ENCODE data around the gene PBX4. TPM values are rescaled to one million over a fixed set of nuclear protein-coding genes. Genes with fewer than 3 reads are reported as not detected.

Gene PBX4
- total and polyA plus RNA-seq, 2 experiments from 2014 or later: 2.6 to 4.1 TPM

- no peaks in the 10 kb centered on the region for H3K4me1 ChIP-seq (ENCODE audit: insufficient read depth)
- peak overlapping the region; percentile 80 for H3K4me2 ChIP-seq
These were observed 18.2 kb upstream of the PBX4 start for GRCh38 chr19:19636573-19637185.

GRCh38 chr19:19635313-19635702 is 16.8 kb upstream of the PBX4 start:
- no peak overlapping the region for H3K27ac Mint-ChIP-seq
- H3K4me1 ChIP-seq (ENCODE audit: insufficient read depth): no peaks in the 10 kb centered on the region
- no peak overlapping the region for H3K4me3 ChIP-seq
- H3K27me3 Mint-ChIP-seq (ENCODE audit: insufficient read depth, low read depth, poor library complexity): peaks cover 9% of the 10 kb centered on the region
- H3K4me1 Mint-ChIP-seq: peaks cover 3% of the 10 kb centered on the region; the same call in 1 of the 3 replicates
- no peak for ATAC-seq
- H3K4me3 Mint-ChIP-seq: no peak overlapping the region
- no peaks in the 10 kb centered on the region; the same call in 1 of the 2 replicates for H3K36me3 ChIP-seq (ENCODE audit: insufficient read depth)
- no peaks in the 10 kb centered on the region for H3K9me3 Mint-ChIP-seq
- no peak overlapping the region for H3K4me2 ChIP-seq
- TF ChIP-seq STAT1 (IDR thresholded peaks at IDR 0.05; ENCODE audit: unreplicated experiment): no peak
- no peak for TF ChIP-seq ZNF114 (CRISPR knock-in tag; IDR thresholded peaks at IDR 0.05)
- no peak for TF ChIP-seq ETS1 (IDR thresholded peaks at IDR 0.05)
- TF ChIP-seq REST (IDR thresholded peaks at IDR 0.05; ENCODE audit: unreplicated experiment): no peak
- TF ChIP-seq CTCF (conservative IDR thresholded peaks at IDR 0.05; ENCODE audit: low read depth in 2 of 2): no peak
- no peaks in the 10 kb centered on the region for H3K27me3 ChIP-seq (ENCODE audit: insufficient read depth)
- no peaks in the 10 kb centered on the region for H3F3A ChIP-seq (replicated peaks; ENCODE audit: low read depth)
- H4K20me1 ChIP-seq (replicated peaks; ENCODE audit: insufficient read depth): no peaks in the 10 kb centered on the region
- H3K9me2 ChIP-seq (ENCODE audit: insufficient read depth): no peaks in the 10 kb centered on the region
- no peak for DNase-seq (ENCODE audit: low spot score)
- no peaks in the 10 kb centered on the region for H3K79me2 ChIP-seq (replicated peaks; ENCODE audit: insufficient read depth)
- H3K27ac ChIP-seq (ENCODE audit: low read depth): no peak overlapping the region
- H3K36me3 Mint-ChIP-seq (ENCODE audit: low read depth): peaks cover 21% of the 10 kb centered on the region
- no peak overlapping the region for H2AFZ ChIP-seq

More at GRCh38 chr19:19636573-19637185, 18.2 kb upstream of the PBX4 start:
- Histone ChIP-seq H3K36me3 (ENCODE audit: insufficient read depth) (no peaks in the 10 kb centered on the region; the same call in 1 of the 2 replicates), H2AFZ (no peak overlapping the region), H3F3A (replicated peaks; ENCODE audit: low read depth) (no peaks in the 10 kb centered on the region), H3K27ac (ENCODE audit: low read depth) (no peak overlapping the region), H3K9me2 (ENCODE audit: insufficient read depth) (no peaks in the 10 kb centered on the region), H3K27me3 (ENCODE audit: insufficient read depth) (no peaks in the 10 kb centered on the region), H4K20me1 (replicated peaks; ENCODE audit: insufficient read depth) (no peaks in the 10 kb centered on the region), H3K79me2 (replicated peaks; ENCODE audit: insufficient read depth) (no peaks in the 10 kb centered on the region), H3K4me3 (peak overlapping the region; percentile 59)
- no peak for ATAC-seq
- no peak overlapping the region for H3K27ac Mint-ChIP-seq
- no peaks in the 10 kb centered on the region for H3K9me3 Mint-ChIP-seq
- TF ChIP-seq ZNF331 (CRISPR knock-in tag; IDR thresholded peaks at IDR 0.05; ENCODE audit: low read depth): no peak
- no peak for TF ChIP-seq CTCF (conservative IDR thresholded peaks at IDR 0.05; ENCODE audit: low read depth in 2 of 2)
- H3K4me3 Mint-ChIP-seq: 0 out of 3 replicates have a peak overlapping the region, but pooled peaks have one; percentile 33
- no peak for DNase-seq (ENCODE audit: low spot score)
- H3K4me1 Mint-ChIP-seq: peaks cover 3% of the 10 kb centered on the region; the same call in 1 of the 3 replicates
- H3K36me3 Mint-ChIP-seq (ENCODE audit: low read depth): peaks cover 21% of the 10 kb centered on the region
- peaks cover 9% of the 10 kb centered on the region for H3K27me3 Mint-ChIP-seq (ENCODE audit: insufficient read depth, low read depth, poor library complexity)

All from GM23338 (cell line).